Cardiac fibroblast (primary cell): ENCODE measurements around the gene SMIM35.

Source experiments
- DNase-seq, 2 donors: peaks; one replicate each; pipeline versions ENCODE4 v3.0.0 to v3.0.0-alpha.2; 2010; ENCODE audit warnings: low read depth in 2 of 2
- H3K4me3 ChIP-seq, 2 donors: replicated peaks in 1 of 2; 1 replicate in 1 of 2; 2 replicates in 1 of 2; pipeline ENCODE4 v1.5.1; 2011; ENCODE audit warnings: low read depth in 2 of 2, low read length in 2 of 2, mild to moderate bottlenecking in 2 of 2, moderate library complexity in 1 of 2
- TF ChIP-seq, protein P1 (sequence below): IDR thresholded peaks from one replicate; pipeline ENCODE4 v1.5.1; 2011; ENCODE audit warnings: low read depth, mild to moderate bottlenecking, low read length, inconsistent platforms

The SMIM35 gene

GRCh38 chr11:118042141-118042540 lies 44.6 kb downstream of the SMIM35 start:
- no peak for DNase-seq
- no peak overlapping the region for H3K4me3 ChIP-seq
- TF ChIP-seq, protein P1, sequence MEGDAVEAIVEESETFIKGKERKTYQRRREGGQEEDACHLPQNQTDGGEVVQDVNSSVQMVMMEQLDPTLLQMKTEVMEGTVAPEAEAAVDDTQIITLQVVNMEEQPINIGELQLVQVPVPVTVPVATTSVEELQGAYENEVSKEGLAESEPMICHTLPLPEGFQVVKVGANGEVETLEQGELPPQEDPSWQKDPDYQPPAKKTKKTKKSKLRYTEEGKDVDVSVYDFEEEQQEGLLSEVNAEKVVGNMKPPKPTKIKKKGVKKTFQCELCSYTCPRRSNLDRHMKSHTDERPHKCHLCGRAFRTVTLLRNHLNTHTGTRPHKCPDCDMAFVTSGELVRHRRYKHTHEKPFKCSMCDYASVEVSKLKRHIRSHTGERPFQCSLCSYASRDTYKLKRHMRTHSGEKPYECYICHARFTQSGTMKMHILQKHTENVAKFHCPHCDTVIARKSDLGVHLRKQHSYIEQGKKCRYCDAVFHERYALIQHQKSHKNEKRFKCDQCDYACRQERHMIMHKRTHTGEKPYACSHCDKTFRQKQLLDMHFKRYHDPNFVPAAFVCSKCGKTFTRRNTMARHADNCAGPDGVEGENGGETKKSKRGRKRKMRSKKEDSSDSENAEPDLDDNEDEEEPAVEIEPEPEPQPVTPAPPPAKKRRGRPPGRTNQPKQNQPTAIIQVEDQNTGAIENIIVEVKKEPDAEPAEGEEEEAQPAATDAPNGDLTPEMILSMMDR = no peak

- TF ChIP-seq, protein P1 = no peak
- no peak overlapping the region for H3K4me3 ChIP-seq
- DNase-seq = no peak
Observed at GRCh38 chr11:118033443-118033842, 53.3 kb downstream of the SMIM35 start.

- no peak for DNase-seq
- no peak overlapping the region for H3K4me3 ChIP-seq
- TF ChIP-seq, protein P1 = no peak
Observed at GRCh38 chr11:118028626-118029025, 58.1 kb downstream of the SMIM35 start.

DNA sequence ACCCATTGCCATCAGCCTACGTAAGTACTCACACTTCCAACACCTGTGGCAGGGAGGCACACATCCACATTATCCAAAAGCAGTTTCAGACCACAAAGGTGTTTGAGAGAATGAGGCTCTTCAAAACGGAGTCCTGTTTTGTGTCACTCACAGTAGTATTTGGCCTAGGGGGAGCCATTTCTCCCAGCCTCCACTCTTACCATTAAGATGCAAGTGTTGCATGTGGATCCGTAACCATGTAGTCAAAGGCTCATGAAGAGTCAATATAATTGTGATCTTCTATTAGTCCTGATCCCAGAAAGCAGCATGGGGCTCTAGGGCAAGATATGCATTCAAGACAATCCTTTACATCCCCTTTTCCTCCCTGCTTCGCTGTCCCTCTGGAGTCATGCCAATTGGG lies 59.1 kb downstream of the SMIM35 start:
- TF ChIP-seq, protein P1 = no peak
- no peak overlapping the region for H3K4me3 ChIP-seq
- DNase-seq = no peak

GRCh38 chr11:118021146-118021545 lies 65.6 kb downstream of the SMIM35 start:
- TF ChIP-seq, protein P1 = no peak
- DNase-seq = no peak
- H3K4me3 ChIP-seq = no peak overlapping the region

- no peak for DNase-seq
- H3K4me3 ChIP-seq = no peak overlapping the region
- TF ChIP-seq, protein P1 = no peak
Observed at GRCh38 chr11:118018401-118018800, 68.4 kb downstream of the SMIM35 start.

- H3K4me3 ChIP-seq = no peak overlapping the region
- no peak for DNase-seq
- TF ChIP-seq, protein P1 = no peak
Observed at GRCh38 chr11:118017631-118018315, 69.0 kb downstream of the SMIM35 start.
